Measurements from ENCODE around the gene VMP1. TPM values are rescaled to one million over a fixed set of nuclear protein-coding genes. Genes with fewer than 3 reads are reported as not detected.

Gene VMP1
- total RNA-seq, 1 experiment from 2014 or later, result 72.8 TPM

DNA sequence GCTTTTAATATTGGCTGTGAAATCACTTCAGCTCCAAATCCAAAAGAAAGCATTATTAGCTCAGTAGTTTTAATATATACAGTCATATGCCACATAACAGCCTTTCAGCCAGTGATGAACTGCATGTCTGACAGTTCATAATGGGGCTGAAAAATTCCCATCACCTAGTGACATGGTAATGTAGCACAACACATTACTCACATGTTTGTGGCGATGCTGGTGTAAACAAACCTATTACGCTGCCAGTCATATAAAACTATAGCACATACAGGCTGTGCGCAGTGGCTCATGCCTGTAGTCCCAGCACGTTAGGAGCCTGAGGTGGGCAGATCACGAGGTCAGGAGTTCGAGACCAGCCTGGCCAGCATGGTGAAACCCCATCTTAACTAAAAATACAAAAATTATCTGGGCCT is 93.1 kb downstream of the VMP1 start (continued):
- TF ChIP-seq, protein P1, sequence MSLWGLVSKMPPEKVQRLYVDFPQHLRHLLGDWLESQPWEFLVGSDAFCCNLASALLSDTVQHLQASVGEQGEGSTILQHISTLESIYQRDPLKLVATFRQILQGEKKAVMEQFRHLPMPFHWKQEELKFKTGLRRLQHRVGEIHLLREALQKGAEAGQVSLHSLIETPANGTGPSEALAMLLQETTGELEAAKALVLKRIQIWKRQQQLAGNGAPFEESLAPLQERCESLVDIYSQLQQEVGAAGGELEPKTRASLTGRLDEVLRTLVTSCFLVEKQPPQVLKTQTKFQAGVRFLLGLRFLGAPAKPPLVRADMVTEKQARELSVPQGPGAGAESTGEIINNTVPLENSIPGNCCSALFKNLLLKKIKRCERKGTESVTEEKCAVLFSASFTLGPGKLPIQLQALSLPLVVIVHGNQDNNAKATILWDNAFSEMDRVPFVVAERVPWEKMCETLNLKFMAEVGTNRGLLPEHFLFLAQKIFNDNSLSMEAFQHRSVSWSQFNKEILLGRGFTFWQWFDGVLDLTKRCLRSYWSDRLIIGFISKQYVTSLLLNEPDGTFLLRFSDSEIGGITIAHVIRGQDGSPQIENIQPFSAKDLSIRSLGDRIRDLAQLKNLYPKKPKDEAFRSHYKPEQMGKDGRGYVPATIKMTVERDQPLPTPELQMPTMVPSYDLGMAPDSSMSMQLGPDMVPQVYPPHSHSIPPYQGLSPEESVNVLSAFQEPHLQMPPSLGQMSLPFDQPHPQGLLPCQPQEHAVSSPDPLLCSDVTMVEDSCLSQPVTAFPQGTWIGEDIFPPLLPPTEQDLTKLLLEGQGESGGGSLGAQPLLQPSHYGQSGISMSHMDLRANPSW (CRISPR knock-in tag; conservative IDR thresholded peaks at IDR 0.05; ENCODE audit: low read depth), result no peak
- TF ChIP-seq FOXK1 (CRISPR knock-in tag; IDR thresholded peaks at IDR 0.05) (no peak), ETV6 (CRISPR knock-in tag; IDR thresholded peaks at IDR 0.05) (no peak), TEAD1 (CRISPR knock-in tag; IDR thresholded peaks at IDR 0.05) (no peak), ZNF317 (CRISPR knock-in tag; IDR thresholded peaks at IDR 0.05; ENCODE audit: borderline replicate concordance, low read depth) (no peak), NR3C1 (CRISPR knock-in tag; conservative IDR thresholded peaks at IDR 0.05; ENCODE audit: low read depth) (no peak)
- TF ChIP-seq, protein P2, sequence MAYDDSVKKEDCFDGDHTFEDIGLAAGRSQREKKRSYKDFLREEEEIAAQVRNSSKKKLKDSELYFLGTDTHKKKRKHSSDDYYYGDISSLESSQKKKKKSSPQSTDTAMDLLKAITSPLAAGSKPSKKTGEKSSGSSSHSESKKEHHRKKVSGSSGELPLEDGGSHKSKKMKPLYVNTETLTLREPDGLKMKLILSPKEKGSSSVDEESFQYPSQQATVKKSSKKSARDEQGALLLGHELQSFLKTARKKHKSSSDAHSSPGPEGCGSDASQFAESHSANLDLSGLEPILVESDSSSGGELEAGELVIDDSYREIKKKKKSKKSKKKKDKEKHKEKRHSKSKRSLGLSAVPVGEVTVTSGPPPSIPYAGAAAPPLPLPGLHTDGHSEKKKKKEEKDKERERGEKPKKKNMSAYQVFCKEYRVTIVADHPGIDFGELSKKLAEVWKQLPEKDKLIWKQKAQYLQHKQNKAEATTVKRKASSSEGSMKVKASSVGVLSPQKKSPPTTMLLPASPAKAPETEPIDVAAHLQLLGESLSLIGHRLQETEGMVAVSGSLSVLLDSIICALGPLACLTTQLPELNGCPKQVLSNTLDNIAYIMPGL (CRISPR knock-in tag; IDR thresholded peaks at IDR 0.05), result no peak
- TF ChIP-seq, protein P3, sequence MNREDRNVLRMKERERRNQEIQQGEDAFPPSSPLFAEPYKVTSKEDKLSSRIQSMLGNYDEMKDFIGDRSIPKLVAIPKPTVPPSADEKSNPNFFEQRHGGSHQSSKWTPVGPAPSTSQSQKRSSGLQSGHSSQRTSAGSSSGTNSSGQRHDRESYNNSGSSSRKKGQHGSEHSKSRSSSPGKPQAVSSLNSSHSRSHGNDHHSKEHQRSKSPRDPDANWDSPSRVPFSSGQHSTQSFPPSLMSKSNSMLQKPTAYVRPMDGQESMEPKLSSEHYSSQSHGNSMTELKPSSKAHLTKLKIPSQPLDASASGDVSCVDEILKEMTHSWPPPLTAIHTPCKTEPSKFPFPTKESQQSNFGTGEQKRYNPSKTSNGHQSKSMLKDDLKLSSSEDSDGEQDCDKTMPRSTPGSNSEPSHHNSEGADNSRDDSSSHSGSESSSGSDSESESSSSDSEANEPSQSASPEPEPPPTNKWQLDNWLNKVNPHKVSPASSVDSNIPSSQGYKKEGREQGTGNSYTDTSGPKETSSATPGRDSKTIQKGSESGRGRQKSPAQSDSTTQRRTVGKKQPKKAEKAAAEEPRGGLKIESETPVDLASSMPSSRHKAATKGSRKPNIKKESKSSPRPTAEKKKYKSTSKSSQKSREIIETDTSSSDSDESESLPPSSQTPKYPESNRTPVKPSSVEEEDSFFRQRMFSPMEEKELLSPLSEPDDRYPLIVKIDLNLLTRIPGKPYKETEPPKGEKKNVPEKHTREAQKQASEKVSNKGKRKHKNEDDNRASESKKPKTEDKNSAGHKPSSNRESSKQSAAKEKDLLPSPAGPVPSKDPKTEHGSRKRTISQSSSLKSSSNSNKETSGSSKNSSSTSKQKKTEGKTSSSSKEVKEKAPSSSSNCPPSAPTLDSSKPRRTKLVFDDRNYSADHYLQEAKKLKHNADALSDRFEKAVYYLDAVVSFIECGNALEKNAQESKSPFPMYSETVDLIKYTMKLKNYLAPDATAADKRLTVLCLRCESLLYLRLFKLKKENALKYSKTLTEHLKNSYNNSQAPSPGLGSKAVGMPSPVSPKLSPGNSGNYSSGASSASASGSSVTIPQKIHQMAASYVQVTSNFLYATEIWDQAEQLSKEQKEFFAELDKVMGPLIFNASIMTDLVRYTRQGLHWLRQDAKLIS (CRISPR knock-in tag; IDR thresholded peaks at IDR 0.05; ENCODE audit: borderline replicate concordance), result no peak
- TF ChIP-seq, protein P4, sequence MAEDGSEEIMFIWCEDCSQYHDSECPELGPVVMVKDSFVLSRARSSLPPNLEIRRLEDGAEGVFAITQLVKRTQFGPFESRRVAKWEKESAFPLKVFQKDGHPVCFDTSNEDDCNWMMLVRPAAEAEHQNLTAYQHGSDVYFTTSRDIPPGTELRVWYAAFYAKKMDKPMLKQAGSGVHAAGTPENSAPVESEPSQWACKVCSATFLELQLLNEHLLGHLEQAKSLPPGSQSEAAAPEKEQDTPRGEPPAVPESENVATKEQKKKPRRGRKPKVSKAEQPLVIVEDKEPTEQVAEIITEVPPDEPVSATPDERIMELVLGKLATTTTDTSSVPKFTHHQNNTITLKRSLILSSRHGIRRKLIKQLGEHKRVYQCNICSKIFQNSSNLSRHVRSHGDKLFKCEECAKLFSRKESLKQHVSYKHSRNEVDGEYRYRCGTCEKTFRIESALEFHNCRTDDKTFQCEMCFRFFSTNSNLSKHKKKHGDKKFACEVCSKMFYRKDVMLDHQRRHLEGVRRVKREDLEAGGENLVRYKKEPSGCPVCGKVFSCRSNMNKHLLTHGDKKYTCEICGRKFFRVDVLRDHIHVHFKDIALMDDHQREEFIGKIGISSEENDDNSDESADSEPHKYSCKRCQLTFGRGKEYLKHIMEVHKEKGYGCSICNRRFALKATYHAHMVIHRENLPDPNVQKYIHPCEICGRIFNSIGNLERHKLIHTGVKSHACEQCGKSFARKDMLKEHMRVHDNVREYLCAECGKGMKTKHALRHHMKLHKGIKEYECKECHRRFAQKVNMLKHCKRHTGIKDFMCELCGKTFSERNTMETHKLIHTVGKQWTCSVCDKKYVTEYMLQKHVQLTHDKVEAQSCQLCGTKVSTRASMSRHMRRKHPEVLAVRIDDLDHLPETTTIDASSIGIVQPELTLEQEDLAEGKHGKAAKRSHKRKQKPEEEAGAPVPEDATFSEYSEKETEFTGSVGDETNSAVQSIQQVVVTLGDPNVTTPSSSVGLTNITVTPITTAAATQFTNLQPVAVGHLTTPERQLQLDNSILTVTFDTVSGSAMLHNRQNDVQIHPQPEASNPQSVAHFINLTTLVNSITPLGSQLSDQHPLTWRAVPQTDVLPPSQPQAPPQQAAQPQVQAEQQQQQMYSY (CRISPR knock-in tag; IDR thresholded peaks at IDR 0.05), result no peak

DNA sequence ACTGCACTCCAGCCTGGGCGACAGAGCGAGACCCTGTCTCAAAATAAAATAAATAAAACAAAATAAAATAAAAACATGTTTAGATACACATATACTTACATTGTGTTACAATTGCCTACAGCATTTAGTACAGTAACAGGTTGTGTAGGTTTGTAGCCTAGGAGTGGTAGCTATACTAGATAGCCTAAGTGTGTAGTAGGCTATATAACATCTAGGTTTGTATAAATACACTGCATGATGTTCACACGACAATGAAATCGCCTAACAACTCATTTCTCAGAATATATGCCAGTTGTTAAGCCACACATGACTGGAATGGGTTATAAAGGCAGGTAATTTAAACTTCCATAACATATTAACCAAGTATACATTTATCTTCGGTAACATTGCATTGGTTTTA is 94.7 kb downstream of the VMP1 start:
- Mint-ChIP-seq H3K27me3 (ENCODE audit: low read depth) (no peaks in the 10 kb centered on the region), H3K4me1 (no peaks in the 10 kb centered on the region), H3K4me3 (no peak overlapping the region), H3K9me3 (no peaks in the 10 kb centered on the region), H3K36me3 (no peaks in the 10 kb centered on the region), H3K27ac (no peak overlapping the region)
- CTCF ChIA-PET, result interaction anchor here (0.6 kb wide), 1 partner anchor 114 kb away, joined by 3 read pairs; no protein-coding TSS in a partner anchor
- DNase-seq (ENCODE audit: low spot score) (no peak), ATAC-seq (no peak)
- POLR2A ChIA-PET, result no interaction called here
- TF ChIP-seq ZBTB21 (CRISPR knock-in tag; IDR thresholded peaks at IDR 0.05; ENCODE audit: borderline replicate concordance), result no peak
- TF ChIP-seq, protein P5, sequence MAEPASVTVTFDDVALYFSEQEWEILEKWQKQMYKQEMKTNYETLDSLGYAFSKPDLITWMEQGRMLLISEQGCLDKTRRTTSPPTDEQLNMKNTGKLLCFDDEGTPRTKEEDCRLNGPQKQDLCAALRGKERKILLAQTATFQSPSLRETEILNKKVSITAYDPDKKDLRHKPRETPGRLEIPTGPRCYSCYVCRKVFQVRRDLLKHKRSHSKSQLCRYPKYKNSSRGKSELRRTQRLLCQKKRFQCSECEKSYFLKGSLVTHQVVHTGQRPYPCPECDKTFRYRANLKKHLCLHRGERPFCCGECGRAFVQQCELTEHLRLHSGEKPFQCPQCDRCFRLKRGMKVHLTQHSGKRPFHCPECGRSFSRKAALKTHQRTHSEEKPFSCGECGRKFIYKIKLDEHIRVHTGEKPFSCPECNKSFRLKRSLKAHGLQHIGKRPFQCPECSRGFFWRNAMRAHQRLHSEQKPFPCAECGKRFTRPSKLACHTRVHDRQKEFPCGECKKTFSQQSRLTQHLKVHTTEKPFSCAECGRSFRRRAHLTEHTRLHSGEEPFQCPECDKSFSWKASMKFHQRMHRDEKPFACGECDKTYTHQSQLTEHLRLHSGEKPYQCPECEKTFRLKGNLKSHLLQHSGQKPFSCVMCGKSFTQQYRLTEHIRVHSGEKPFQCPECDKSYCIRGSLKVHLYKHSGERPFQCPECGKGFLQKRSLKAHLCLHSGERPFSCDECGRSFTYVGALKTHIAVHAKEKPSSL (CRISPR knock-in tag; conservative IDR thresholded peaks at IDR 0.05), result no peak
- no peak for TF ChIP-seq NR2C2 (CRISPR knock-in tag; IDR thresholded peaks at IDR 0.05)
- TF ChIP-seq, protein P6, sequence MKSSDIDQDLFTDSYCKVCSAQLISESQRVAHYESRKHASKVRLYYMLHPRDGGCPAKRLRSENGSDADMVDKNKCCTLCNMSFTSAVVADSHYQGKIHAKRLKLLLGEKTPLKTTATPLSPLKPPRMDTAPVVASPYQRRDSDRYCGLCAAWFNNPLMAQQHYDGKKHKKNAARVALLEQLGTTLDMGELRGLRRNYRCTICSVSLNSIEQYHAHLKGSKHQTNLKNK (CRISPR knock-in tag; IDR thresholded peaks at IDR 0.05), result no peak
- no peak for TF ChIP-seq EMX1 (CRISPR knock-in tag; IDR thresholded peaks at IDR 0.05)
- TF ChIP-seq NFYB (CRISPR knock-in tag; conservative IDR thresholded peaks at IDR 0.05; ENCODE audit: low read depth), result no peak
- TF ChIP-seq SOX15 (CRISPR knock-in tag; IDR thresholded peaks at IDR 0.05), result no peak
- TF ChIP-seq, protein P7, sequence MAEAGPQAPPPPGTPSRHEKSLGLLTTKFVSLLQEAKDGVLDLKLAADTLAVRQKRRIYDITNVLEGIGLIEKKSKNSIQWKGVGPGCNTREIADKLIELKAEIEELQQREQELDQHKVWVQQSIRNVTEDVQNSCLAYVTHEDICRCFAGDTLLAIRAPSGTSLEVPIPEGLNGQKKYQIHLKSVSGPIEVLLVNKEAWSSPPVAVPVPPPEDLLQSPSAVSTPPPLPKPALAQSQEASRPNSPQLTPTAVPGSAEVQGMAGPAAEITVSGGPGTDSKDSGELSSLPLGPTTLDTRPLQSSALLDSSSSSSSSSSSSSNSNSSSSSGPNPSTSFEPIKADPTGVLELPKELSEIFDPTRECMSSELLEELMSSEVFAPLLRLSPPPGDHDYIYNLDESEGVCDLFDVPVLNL (CRISPR knock-in tag; IDR thresholded peaks at IDR 0.05; ENCODE audit: borderline replicate concordance, low read depth), result no peak
- no peak for TF ChIP-seq PRRX2 (CRISPR knock-in tag; IDR thresholded peaks at IDR 0.05)
- TF ChIP-seq, protein P8, sequence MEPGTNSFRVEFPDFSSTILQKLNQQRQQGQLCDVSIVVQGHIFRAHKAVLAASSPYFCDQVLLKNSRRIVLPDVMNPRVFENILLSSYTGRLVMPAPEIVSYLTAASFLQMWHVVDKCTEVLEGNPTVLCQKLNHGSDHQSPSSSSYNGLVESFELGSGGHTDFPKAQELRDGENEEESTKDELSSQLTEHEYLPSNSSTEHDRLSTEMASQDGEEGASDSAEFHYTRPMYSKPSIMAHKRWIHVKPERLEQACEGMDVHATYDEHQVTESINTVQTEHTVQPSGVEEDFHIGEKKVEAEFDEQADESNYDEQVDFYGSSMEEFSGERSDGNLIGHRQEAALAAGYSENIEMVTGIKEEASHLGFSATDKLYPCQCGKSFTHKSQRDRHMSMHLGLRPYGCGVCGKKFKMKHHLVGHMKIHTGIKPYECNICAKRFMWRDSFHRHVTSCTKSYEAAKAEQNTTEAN (CRISPR knock-in tag; IDR thresholded peaks at IDR 0.05), result no peak
- TF ChIP-seq ZNF232 (CRISPR knock-in tag; IDR thresholded peaks at IDR 0.05), result no peak

All from WTC11 (cell line).